ENCODE data around the gene KIF4B.

Gene KIF4B

DNA sequence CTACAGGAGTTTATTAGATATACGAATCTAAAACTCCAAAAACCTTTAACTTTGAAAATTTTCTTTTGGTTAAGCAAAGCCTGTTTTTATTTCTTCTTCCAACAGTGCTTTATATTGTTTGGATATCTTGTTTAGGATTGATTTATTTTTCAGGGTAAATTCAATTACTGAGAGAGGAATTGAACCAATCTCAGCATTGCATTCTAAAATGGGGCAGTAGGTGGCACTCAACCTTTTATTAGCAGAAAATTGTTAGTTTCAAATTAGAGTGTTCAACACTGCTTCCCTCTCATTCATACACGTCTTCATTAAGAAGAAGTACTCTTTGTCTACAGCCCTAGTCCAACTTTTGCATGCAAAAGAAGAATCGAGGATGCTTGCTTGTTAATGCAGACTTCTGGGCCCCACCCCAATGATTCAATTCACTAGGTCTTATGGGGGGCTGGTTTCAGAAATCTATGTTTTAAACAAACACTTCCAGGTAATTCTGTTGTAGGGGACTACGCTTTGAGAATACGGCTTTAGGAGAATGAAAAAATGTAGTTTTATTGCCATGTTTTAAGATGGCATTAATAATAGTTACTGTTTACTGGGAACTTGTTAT, 46.0 kb upstream of the KIF4B start:
- Histone ChIP-seq H3K4me2 (ENCODE audit: insufficient read depth, low read length, poor library complexity, severe bottlenecking) (no peak overlapping the region), H4K91ac (ENCODE audit: low read depth, low read length, poor library complexity) (no peak overlapping the region), H3K9ac (ENCODE audit: low read depth, low read length, poor library complexity) (no peak overlapping the region), H3K4me1 (ENCODE audit: control insufficient read depth in 2 of 2, insufficient read depth in 1 of 2, low read depth in 1 of 2, low read length in 2 of 2) (no peaks in the 10 kb centered on the region), H3K18ac (ENCODE audit: low read length) (no peak overlapping the region), H3K23ac (ENCODE audit: low read depth, low read length, poor library complexity) (no peak overlapping the region), H3K79me1 (ENCODE audit: low read depth, low read length) (no peaks in the 10 kb centered on the region), H4K8ac (ENCODE audit: low read depth, low read length) (no peak overlapping the region), H2AK5ac (ENCODE audit: low read depth, low read length) (no peak overlapping the region), H3K9me3 (replicated peaks in 1 of 2; ENCODE audit: control insufficient read depth in 2 of 2, insufficient read depth in 1 of 2, low read depth in 1 of 2, low read length in 2 of 2) (no peaks in the 10 kb centered on the region), H3K36me3 (replicated peaks in 1 of 2; ENCODE audit: control insufficient read depth in 2 of 2, insufficient read depth in 2 of 2, low read length in 2 of 2) (peaks cover 0 to 38% of the 10 kb centered on the region in 2 donors), H3K4ac (ENCODE audit: low read length) (no peak overlapping the region), H3K14ac (ENCODE audit: low read length) (no peak overlapping the region), H3K27me3 (ENCODE audit: control insufficient read depth in 3 of 3, insufficient read depth in 3 of 3, low read depth in 1 of 3, low read length in 3 of 3) (no peaks in the 10 kb centered on the region), H3K27ac (replicated peaks; ENCODE audit: low read length) (no peak overlapping the region), H2BK12ac (ENCODE audit: low read length) (no peak overlapping the region), H3K4me3 (ENCODE audit: low read length in 2 of 2) (no peak overlapping the region), H2BK15ac (ENCODE audit: low read length) (no peak overlapping the region), H2BK120ac (ENCODE audit: low read depth, low read length) (no peak overlapping the region), H2BK5ac (ENCODE audit: low read length) (no peak overlapping the region), H2AFZ (ENCODE audit: low read length) (no peak overlapping the region)
- no CpG with 5 or more reads among the region's 5 CpGs for WGBS, 2 donors (ENCODE audit: extremely low coverage in 2 of 2, insufficient read length in 2 of 2, insufficient replicate concordance in 1 of 2)
- no peak for DNase-seq (ENCODE audit: low spot score)

DNA sequence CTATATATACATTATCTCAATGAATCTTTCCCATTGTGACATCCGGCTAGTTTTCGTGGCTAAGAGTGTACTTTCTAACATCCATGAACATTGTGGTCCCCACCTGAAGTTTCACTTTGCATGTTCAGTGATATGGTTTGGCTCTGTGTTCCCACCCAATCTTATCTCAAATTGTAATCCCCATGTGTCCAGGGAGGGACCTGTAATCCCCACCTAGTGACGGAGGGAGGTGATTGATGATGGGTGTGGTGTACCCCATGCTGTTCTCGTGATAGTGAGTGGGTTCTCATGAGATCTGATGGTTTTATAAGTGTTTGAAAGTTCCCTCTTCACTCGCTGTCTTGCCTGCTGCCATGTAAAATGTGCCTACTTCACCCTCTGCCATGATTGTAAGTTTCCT, 44.6 kb upstream of the KIF4B start:
- no peak overlapping the region for H3K23ac ChIP-seq (ENCODE audit: low read depth, low read length, poor library complexity)
- H3K79me1 ChIP-seq (ENCODE audit: low read depth, low read length): no peaks in the 10 kb centered on the region
- H2AFZ ChIP-seq (ENCODE audit: low read length): no peak overlapping the region
- H3K9me3 ChIP-seq (replicated peaks in 1 of 2; ENCODE audit: control insufficient read depth in 2 of 2, insufficient read depth in 1 of 2, low read depth in 1 of 2, low read length in 2 of 2): no peaks in the 10 kb centered on the region
- WGBS, 2 donors (ENCODE audit: extremely low coverage in 2 of 2, insufficient read length in 2 of 2, insufficient replicate concordance in 1 of 2): no CpG with 5 or more reads among the region's 5 CpGs
- H3K4me3 ChIP-seq (ENCODE audit: low read length in 2 of 2): no peak overlapping the region
- no peak overlapping the region for H2BK12ac ChIP-seq (ENCODE audit: low read length)
- H4K91ac ChIP-seq (ENCODE audit: low read depth, low read length, poor library complexity): no peak overlapping the region
- DNase-seq (ENCODE audit: low spot score): no peak
- no peak overlapping the region for H3K27ac ChIP-seq (replicated peaks; ENCODE audit: low read length)
- no peak overlapping the region for H2BK5ac ChIP-seq (ENCODE audit: low read length)
- H3K4me1 ChIP-seq (ENCODE audit: control insufficient read depth in 2 of 2, insufficient read depth in 1 of 2, low read depth in 1 of 2, low read length in 2 of 2): no peaks in the 10 kb centered on the region
- no peak overlapping the region for H2BK120ac ChIP-seq (ENCODE audit: low read depth, low read length)
- no peak overlapping the region for H3K9ac ChIP-seq (ENCODE audit: low read depth, low read length, poor library complexity)
- H3K18ac ChIP-seq (ENCODE audit: low read length): no peak overlapping the region
- no peak overlapping the region for H3K4me2 ChIP-seq (ENCODE audit: insufficient read depth, low read length, poor library complexity, severe bottlenecking)
- no peak overlapping the region for H3K14ac ChIP-seq (ENCODE audit: low read length)
- no peak overlapping the region for H2BK15ac ChIP-seq (ENCODE audit: low read length)
- H3K27me3 ChIP-seq (ENCODE audit: control insufficient read depth in 3 of 3, insufficient read depth in 3 of 3, low read depth in 1 of 3, low read length in 3 of 3): no peaks in the 10 kb centered on the region
- no peak overlapping the region for H3K4ac ChIP-seq (ENCODE audit: low read length)
- no peak overlapping the region for H4K8ac ChIP-seq (ENCODE audit: low read depth, low read length)
- no peak overlapping the region for H2AK5ac ChIP-seq (ENCODE audit: low read depth, low read length)
- H3K36me3 ChIP-seq (replicated peaks in 1 of 2; ENCODE audit: control insufficient read depth in 2 of 2, insufficient read depth in 2 of 2, low read length in 2 of 2): peaks cover 0 to 36% of the 10 kb centered on the region in 2 donors

DNA sequence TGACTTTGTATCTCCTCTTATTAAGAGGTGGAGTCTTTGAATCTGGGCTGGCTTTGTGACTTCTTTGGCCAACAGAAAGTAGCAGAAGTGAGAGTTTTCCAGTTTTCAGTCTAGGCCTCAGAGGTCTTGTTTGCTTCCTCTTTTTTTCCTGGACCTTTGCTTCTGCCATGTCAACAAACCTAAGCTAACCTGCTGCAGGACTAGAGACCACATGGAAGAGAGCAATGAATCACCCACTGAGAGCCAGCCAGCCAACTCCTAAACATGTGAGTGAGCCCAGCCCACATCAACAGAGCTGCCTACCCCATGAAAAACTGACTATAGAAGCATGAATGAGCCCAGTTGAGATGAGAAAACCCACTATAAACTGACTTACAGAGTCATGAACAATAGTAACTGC, 42.8 kb upstream of the KIF4B start:
- Histone ChIP-seq H3K36me3 (replicated peaks in 1 of 2; ENCODE audit: control insufficient read depth in 2 of 2, insufficient read depth in 2 of 2, low read length in 2 of 2) (peaks cover 0 to 34% of the 10 kb centered on the region in 2 donors), H2BK5ac (ENCODE audit: low read length) (no peak overlapping the region), H3K23ac (ENCODE audit: low read depth, low read length, poor library complexity) (no peak overlapping the region), H3K9me3 (replicated peaks in 1 of 2; ENCODE audit: control insufficient read depth in 2 of 2, insufficient read depth in 1 of 2, low read depth in 1 of 2, low read length in 2 of 2) (peaks cover 0 to 1% of the 10 kb centered on the region in 2 donors), H3K18ac (ENCODE audit: low read length) (no peak overlapping the region), H2BK120ac (ENCODE audit: low read depth, low read length) (no peak overlapping the region), H4K91ac (ENCODE audit: low read depth, low read length, poor library complexity) (no peak overlapping the region), H2AK5ac (ENCODE audit: low read depth, low read length) (no peak overlapping the region), H2AFZ (ENCODE audit: low read length) (no peak overlapping the region), H3K9ac (ENCODE audit: low read depth, low read length, poor library complexity) (no peak overlapping the region), H2BK12ac (ENCODE audit: low read length) (no peak overlapping the region), H3K27me3 (ENCODE audit: control insufficient read depth in 3 of 3, insufficient read depth in 3 of 3, low read depth in 1 of 3, low read length in 3 of 3) (no peaks in the 10 kb centered on the region), H3K4me2 (ENCODE audit: insufficient read depth, low read length, poor library complexity, severe bottlenecking) (no peak overlapping the region), H3K14ac (ENCODE audit: low read length) (no peak overlapping the region), H2BK15ac (ENCODE audit: low read length) (no peak overlapping the region), H3K4me3 (ENCODE audit: low read length in 2 of 2) (no peak overlapping the region), H4K8ac (ENCODE audit: low read depth, low read length) (no peak overlapping the region), H3K4ac (ENCODE audit: low read length) (no peak overlapping the region), H3K27ac (replicated peaks; ENCODE audit: low read length) (no peak overlapping the region), H3K4me1 (ENCODE audit: control insufficient read depth in 2 of 2, insufficient read depth in 1 of 2, low read depth in 1 of 2, low read length in 2 of 2) (no peaks in the 10 kb centered on the region), H3K79me1 (ENCODE audit: low read depth, low read length) (no peaks in the 10 kb centered on the region)
- DNase-seq (ENCODE audit: low spot score): no peak

DNA sequence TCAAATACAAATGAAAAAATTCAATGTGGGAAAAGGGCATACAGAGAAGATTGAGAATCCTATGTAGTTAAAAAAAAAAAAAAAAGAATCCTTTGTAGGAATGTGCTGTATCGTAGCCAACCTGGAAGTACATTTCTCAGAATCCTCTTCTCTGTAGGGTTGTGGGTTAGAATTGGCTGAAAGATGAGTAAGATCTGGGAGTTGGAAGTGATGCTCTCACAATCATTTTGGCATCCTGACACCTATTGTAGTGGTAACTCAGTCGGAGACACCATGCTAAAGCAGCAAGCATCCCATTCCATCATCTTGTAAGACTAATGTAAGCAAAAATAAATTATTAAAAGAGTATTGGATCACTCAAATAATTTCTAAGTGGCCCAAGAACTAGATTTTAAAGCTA, 42.1 kb upstream of the KIF4B start:
- Histone ChIP-seq H2BK5ac (ENCODE audit: low read length) (no peak overlapping the region), H3K9ac (ENCODE audit: low read depth, low read length, poor library complexity) (no peak overlapping the region), H3K36me3 (replicated peaks in 1 of 2; ENCODE audit: control insufficient read depth in 2 of 2, insufficient read depth in 2 of 2, low read length in 2 of 2) (peaks cover 0 to 27% of the 10 kb centered on the region in 2 donors), H2BK15ac (ENCODE audit: low read length) (no peak overlapping the region), H3K4me3 (ENCODE audit: low read length in 2 of 2) (no peak overlapping the region), H3K14ac (ENCODE audit: low read length) (no peak overlapping the region), H2AK5ac (ENCODE audit: low read depth, low read length) (no peak overlapping the region), H3K4me2 (ENCODE audit: insufficient read depth, low read length, poor library complexity, severe bottlenecking) (no peak overlapping the region), H3K4ac (ENCODE audit: low read length) (no peak overlapping the region), H3K27ac (replicated peaks; ENCODE audit: low read length) (no peak overlapping the region), H3K27me3 (ENCODE audit: control insufficient read depth in 3 of 3, insufficient read depth in 3 of 3, low read depth in 1 of 3, low read length in 3 of 3) (no peaks in the 10 kb centered on the region), H4K91ac (ENCODE audit: low read depth, low read length, poor library complexity) (no peak overlapping the region), H3K79me1 (ENCODE audit: low read depth, low read length) (no peaks in the 10 kb centered on the region), H4K8ac (ENCODE audit: low read depth, low read length) (no peak overlapping the region), H2AFZ (ENCODE audit: low read length) (no peak overlapping the region), H3K9me3 (replicated peaks in 1 of 2; ENCODE audit: control insufficient read depth in 2 of 2, insufficient read depth in 1 of 2, low read depth in 1 of 2, low read length in 2 of 2) (peaks cover 0 to 5% of the 10 kb centered on the region in 2 donors), H3K23ac (ENCODE audit: low read depth, low read length, poor library complexity) (no peak overlapping the region), H3K4me1 (ENCODE audit: control insufficient read depth in 2 of 2, insufficient read depth in 1 of 2, low read depth in 1 of 2, low read length in 2 of 2) (no peaks in the 10 kb centered on the region), H2BK120ac (ENCODE audit: low read depth, low read length) (no peak overlapping the region), H2BK12ac (ENCODE audit: low read length) (no peak overlapping the region), H3K18ac (ENCODE audit: low read length) (no peak overlapping the region)
- no peak for DNase-seq (ENCODE audit: low spot score)
- no CpG with 5 or more reads among the region's 2 CpGs for WGBS, 2 donors (ENCODE audit: extremely low coverage in 2 of 2, insufficient read length in 2 of 2, insufficient replicate concordance in 1 of 2)

Data from neuronal stem cell (in vitro differentiated cells).